Hepatocyte (in vitro differentiated cells): Measurements from ENCODE around the gene STK10. TPM values are rescaled to one million over a fixed set of nuclear protein-coding genes. Genes with fewer than 3 reads are reported as not detected.

Experiments used
- DNase-seq: peaks from one replicate; pipeline ENCODE4 v3.0.0-alpha.2; 2016; ENCODE audit warnings: low spot score
- H2AFZ ChIP-seq: fragments of 200-600 bp; sonication (generic); 2 replicates; pipeline ENCODE4 v1.6.0; 2016; ENCODE audit warnings: antibody characterized with exemption, mild to moderate bottlenecking
- H3K27ac ChIP-seq: fragments of 200-600 bp; sonication (generic); 2 replicates; pipeline ENCODE4 v1.5.1; 2016; ENCODE audit warnings: mild to moderate bottlenecking
- H3K27me3 ChIP-seq: fragments of 200-600 bp; sonication (generic); 2 replicates; pipeline ENCODE4 v1.6.1; 2016
- H3K36me3 ChIP-seq: fragments of 200-600 bp; sonication (generic); replicated peaks from 2 replicates; pipeline ENCODE4 v1.5.1; 2016; ENCODE audit warnings: low read depth; ENCODE audit not compliant: insufficient read depth
- H3K4me1 ChIP-seq: fragments of 200-600 bp; sonication (generic); 2 replicates; pipeline ENCODE4 v1.5.1; 2016; ENCODE audit warnings: mild to moderate bottlenecking, moderate library complexity; ENCODE audit not compliant: insufficient read depth
- H3K4me2 ChIP-seq: fragments of 200-600 bp; sonication (generic); 2 replicates; pipeline ENCODE4 v1.6.0; 2016
- H3K4me3 ChIP-seq: fragments of 200-600 bp; sonication (generic); 2 replicates; pipeline ENCODE4 v1.5.1; 2016; ENCODE audit warnings: mild to moderate bottlenecking
- H3K79me2 ChIP-seq: fragments of 200-600 bp; sonication (generic); 2 replicates; pipeline ENCODE4 v1.6.0; 2017; ENCODE audit warnings: mild to moderate bottlenecking
- H3K9me2 ChIP-seq: fragments of 200-600 bp; sonication (generic); replicated peaks from 2 replicates; pipeline ENCODE4 v1.6.0; 2017; ENCODE audit warnings: mild to moderate bottlenecking; ENCODE audit not compliant: insufficient read depth
- H3K9me3 ChIP-seq: fragments of 200-600 bp; sonication (generic); 2 replicates; pipeline ENCODE4 v1.5.1; 2016; ENCODE audit warnings: low read depth, mild to moderate bottlenecking
- H4K20me1 ChIP-seq: fragments of 200-600 bp; sonication (generic); 2 replicates; pipeline ENCODE4 v1.6.0; 2016; ENCODE audit warnings: mild to moderate bottlenecking; ENCODE audit not compliant: insufficient read depth, poor library complexity, severe bottlenecking
- EZH2 ChIP-seq: fragments of 200-600 bp; sonication (generic); IDR thresholded peaks from 2 replicates; pipeline ENCODE4 v1.6.1; 2016; ENCODE audit warnings: antibody characterized with exemption, mild to moderate bottlenecking, borderline replicate concordance
- EZH2phosphoT487 ChIP-seq: fragments of 200-600 bp; sonication (generic); IDR thresholded peaks from one replicate; pipeline ENCODE4 v1.6.1; 2018; ENCODE audit warnings: antibody characterized with exemption, mild to moderate bottlenecking, low read depth, moderate library complexity; ENCODE audit not compliant: unreplicated experiment, severe bottlenecking
- WGBS: methylation state at CpG from one replicate; pipeline ENCODE4 v1.1.6; 2016; ENCODE audit warnings: low lambda C conversion rate; ENCODE audit errors: missing lambda C conversion rate; 5-methylcytosine and 5-hydroxymethylcytosine counted together
- polyA plus RNA-seq: library from polyadenylated mRNA; unstranded; fragments of >200 nt; fragmentation: Nextera tagmentation; extraction: Ambion mirVana; gene quantifications from 2 replicates; pipeline ENCODE4 v1.2.1, GENCODE V29; 2016
- total RNA-seq: library from RNA; depleted of rRNA; stranded (reverse); fragments of >200 nt; gene quantifications from 2 replicates; pipeline ENCODE4 v1.2.3, GENCODE V29; 2014
- TF ChIP-seq, protein P1 (sequence below): fragments of 200-600 bp; sonication (generic); IDR thresholded peaks from 2 replicates; pipeline ENCODE4 v1.5.1; 2016; ENCODE audit warnings: antibody characterized with exemption, mild to moderate bottlenecking; ENCODE audit not compliant: poor library complexity

Gene STK10
- total and polyA plus RNA-seq, 2 experiments from 2014 or later = 11.3 to 19.3 TPM

DNA sequence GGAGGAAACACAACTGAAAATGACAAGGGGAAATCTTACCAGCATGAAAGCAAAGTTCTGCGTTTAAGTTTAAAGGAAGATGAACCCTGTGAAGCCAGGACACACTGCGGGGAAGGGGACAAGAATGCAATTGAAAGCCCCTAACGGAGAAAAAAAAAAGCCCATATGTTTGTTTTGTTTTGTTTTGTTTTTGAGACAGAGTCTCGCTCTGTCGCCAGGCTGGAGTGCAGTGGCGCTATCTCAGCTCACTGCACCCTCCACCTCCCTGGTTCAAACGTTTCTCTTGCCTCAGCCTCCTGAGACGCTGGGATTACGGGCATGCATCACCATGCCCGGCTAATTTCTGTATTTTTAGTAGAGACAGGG is 2.9 kb downstream of the STK10 start:
- H3K27me3 ChIP-seq = no peaks in the 10 kb centered on the region
- H3K4me2 ChIP-seq = no peak overlapping the region
- H3K9me3 ChIP-seq = no peaks in the 10 kb centered on the region
- TF ChIP-seq EZH2phosphoT487 (no peak), EZH2 (no peak)
- TF ChIP-seq, protein P1, sequence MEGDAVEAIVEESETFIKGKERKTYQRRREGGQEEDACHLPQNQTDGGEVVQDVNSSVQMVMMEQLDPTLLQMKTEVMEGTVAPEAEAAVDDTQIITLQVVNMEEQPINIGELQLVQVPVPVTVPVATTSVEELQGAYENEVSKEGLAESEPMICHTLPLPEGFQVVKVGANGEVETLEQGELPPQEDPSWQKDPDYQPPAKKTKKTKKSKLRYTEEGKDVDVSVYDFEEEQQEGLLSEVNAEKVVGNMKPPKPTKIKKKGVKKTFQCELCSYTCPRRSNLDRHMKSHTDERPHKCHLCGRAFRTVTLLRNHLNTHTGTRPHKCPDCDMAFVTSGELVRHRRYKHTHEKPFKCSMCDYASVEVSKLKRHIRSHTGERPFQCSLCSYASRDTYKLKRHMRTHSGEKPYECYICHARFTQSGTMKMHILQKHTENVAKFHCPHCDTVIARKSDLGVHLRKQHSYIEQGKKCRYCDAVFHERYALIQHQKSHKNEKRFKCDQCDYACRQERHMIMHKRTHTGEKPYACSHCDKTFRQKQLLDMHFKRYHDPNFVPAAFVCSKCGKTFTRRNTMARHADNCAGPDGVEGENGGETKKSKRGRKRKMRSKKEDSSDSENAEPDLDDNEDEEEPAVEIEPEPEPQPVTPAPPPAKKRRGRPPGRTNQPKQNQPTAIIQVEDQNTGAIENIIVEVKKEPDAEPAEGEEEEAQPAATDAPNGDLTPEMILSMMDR = no peak
- H3K27ac ChIP-seq = no peak overlapping the region
- no peaks in the 10 kb centered on the region for H3K9me2 ChIP-seq
- no peaks in the 10 kb centered on the region for H3K36me3 ChIP-seq
- peaks cover 6% of the 10 kb centered on the region for H3K4me1 ChIP-seq
- H2AFZ ChIP-seq = no peak overlapping the region
- no peak overlapping the region for H3K4me3 ChIP-seq
- H4K20me1 ChIP-seq = no peaks in the 10 kb centered on the region
- no peak for DNase-seq
- H3K79me2 ChIP-seq = peaks cover 44% of the 10 kb centered on the region
- WGBS = 85% methylated on average over 10 of the region's 10 CpGs

DNA sequence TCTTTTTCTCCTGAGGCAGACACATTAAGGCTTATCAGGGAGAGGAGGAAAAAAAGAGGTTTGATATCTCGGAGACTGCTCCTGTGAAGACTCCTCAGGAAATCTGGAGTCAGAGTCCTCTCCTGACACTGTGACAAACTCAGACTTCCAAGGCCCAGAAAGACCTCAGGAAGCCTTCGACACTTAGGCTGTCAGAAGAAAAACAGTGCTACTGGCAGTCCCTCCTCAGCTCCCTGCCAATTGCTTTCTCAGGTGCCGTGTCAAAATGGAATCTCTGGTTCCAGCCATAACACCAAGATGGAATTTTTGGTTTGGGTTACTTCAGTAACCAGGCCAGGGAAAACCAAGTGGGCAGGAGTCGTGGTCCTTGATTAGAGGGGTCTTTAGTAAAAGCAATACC is 4.1 kb downstream of the STK10 start:
- WGBS = 88% methylated on average over 4 of the region's 4 CpGs
- Histone ChIP-seq H3K27ac (no peak overlapping the region), H3K9me3 (no peaks in the 10 kb centered on the region), H2AFZ (no peak overlapping the region), H3K27me3 (no peaks in the 10 kb centered on the region), H3K4me2 (no peak overlapping the region), H3K36me3 (no peaks in the 10 kb centered on the region), H3K4me1 (peaks cover 6% of the 10 kb centered on the region), H3K4me3 (no peak overlapping the region), H3K79me2 (peaks cover 48% of the 10 kb centered on the region), H4K20me1 (no peaks in the 10 kb centered on the region), H3K9me2 (no peaks in the 10 kb centered on the region)
- TF ChIP-seq EZH2 = no peak
- TF ChIP-seq, protein P1 = no peak
- no peak for TF ChIP-seq EZH2phosphoT487
- DNase-seq = no peak

DNA sequence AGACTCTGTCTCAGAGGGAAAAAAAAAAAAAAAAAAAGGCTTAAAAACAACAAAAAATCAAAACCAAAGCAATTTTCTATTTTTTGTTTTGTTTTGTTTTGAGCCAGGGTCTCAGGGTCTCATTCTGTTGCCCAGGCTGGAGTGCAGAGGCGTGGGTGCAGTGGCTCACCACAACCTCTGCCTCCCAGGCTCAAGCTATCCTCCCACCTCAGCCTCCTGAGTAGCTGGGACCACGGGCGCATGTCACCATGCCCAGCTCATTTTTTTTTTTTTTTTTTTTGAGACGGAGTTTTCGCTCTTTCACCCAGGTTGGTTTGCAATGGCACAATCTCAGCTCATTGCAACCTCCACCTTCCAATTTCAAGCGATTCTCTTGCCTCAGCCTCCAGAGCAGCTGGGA is 5.7 kb downstream of the STK10 start:
- Histone ChIP-seq H3K27ac (no peak overlapping the region), H3K79me2 (peaks cover 48% of the 10 kb centered on the region), H3K4me1 (peaks cover 6% of the 10 kb centered on the region), H3K9me2 (no peaks in the 10 kb centered on the region), H3K36me3 (no peaks in the 10 kb centered on the region), H3K4me3 (no peak overlapping the region), H3K4me2 (no peak overlapping the region), H4K20me1 (no peaks in the 10 kb centered on the region), H2AFZ (no peak overlapping the region), H3K9me3 (no peaks in the 10 kb centered on the region), H3K27me3 (no peaks in the 10 kb centered on the region)
- TF ChIP-seq, protein P1 = no peak
- TF ChIP-seq EZH2 (no peak), EZH2phosphoT487 (no peak)
- WGBS = 96% methylated on average over 6 of the region's 6 CpGs
- no peak for DNase-seq

DNA sequence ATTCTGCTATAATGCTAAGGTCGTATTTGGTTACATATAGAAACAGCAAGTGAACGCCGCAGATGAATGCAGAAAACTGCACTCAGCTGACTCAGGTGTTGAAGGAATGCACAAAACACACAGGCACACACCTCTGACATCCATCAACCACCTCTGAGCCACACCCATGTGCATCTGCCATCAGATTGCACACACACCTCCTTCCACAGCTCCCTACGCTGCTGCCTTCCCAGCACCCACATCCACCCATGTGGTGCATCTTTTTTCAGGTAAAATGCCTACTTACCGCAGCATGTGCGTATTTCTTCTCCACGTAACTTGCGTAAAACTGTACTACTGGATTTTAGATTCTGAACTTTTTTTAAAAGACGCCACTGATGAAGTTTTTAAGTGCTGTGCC is 7.1 kb downstream of the STK10 start:
- no peak for DNase-seq
- Histone ChIP-seq H3K36me3 (no peaks in the 10 kb centered on the region), H3K4me1 (no peaks in the 10 kb centered on the region), H4K20me1 (no peaks in the 10 kb centered on the region), H3K9me3 (no peaks in the 10 kb centered on the region), H2AFZ (no peak overlapping the region), H3K9me2 (no peaks in the 10 kb centered on the region), H3K79me2 (peaks cover 39% of the 10 kb centered on the region), H3K27ac (no peak overlapping the region), H3K27me3 (no peaks in the 10 kb centered on the region), H3K4me2 (no peak overlapping the region), H3K4me3 (no peak overlapping the region)
- TF ChIP-seq EZH2 (no peak), EZH2phosphoT487 (no peak)
- TF ChIP-seq, protein P1 = no peak
- WGBS = 96% methylated on average over 9 of the region's 9 CpGs
